Osteoblast (primary cell): ENCODE results near the gene RPS19. TPM values are rescaled to one million over a fixed set of nuclear protein-coding genes. Genes with fewer than 3 reads are reported as not detected.

Experiments used
- DNase-seq: peaks from one replicate; pipeline ENCODE4 v3.0.0; 2011; ENCODE audit warnings: low spot score, mixed read lengths; ENCODE audit not compliant: insufficient read length; ENCODE audit errors: missing footprints
- H2AFZ ChIP-seq: 2 replicates; pipeline ENCODE4 v1.6.0; 2011; ENCODE audit warnings: mild to moderate bottlenecking, low read length
- H3K27ac ChIP-seq: 2 replicates; pipeline ENCODE4 v1.5.1; 2011; ENCODE audit warnings: mild to moderate bottlenecking, low read depth, low read length, moderate library complexity
- H3K27me3 ChIP-seq: 2 replicates; pipeline ENCODE4 v1.6.0; 2012; ENCODE audit warnings: mild to moderate bottlenecking, control low read depth, inconsistent platforms, low read length, moderate library complexity; ENCODE audit not compliant: insufficient read depth
- H3K36me3 ChIP-seq: 2 replicates; pipeline ENCODE4 v1.5.1; 2011; ENCODE audit warnings: mild to moderate bottlenecking, low read length, control low read depth, moderate library complexity; ENCODE audit not compliant: insufficient read depth
- H3K4me1 ChIP-seq: 2 replicates; pipeline ENCODE4 v1.5.1; 2011; ENCODE audit warnings: mild to moderate bottlenecking, low read length, control low read depth, moderate library complexity; ENCODE audit not compliant: insufficient read depth
- H3K4me2 ChIP-seq: 2 replicates; pipeline ENCODE4 v1.6.0; 2011; ENCODE audit warnings: mild to moderate bottlenecking, low read length; ENCODE audit not compliant: insufficient read depth
- H3K4me3 ChIP-seq: fragments of 200-600 bp; sonication (generic); 3 replicates; pipeline ENCODE4 v1.5.1; 2012; ENCODE audit warnings: mild to moderate bottlenecking, low read length, inconsistent platforms; ENCODE audit not compliant: insufficient read depth
- H3K79me2 ChIP-seq: 2 replicates; pipeline ENCODE4 v1.6.0; 2012; ENCODE audit warnings: mild to moderate bottlenecking, low read length, control low read depth, inconsistent platforms; ENCODE audit not compliant: insufficient read depth
- H3K9me3 ChIP-seq: 2 replicates; pipeline ENCODE4 v1.5.1; 2011; ENCODE audit warnings: low read depth, low read length, control low read depth
- H4K20me1 ChIP-seq: 2 replicates; pipeline ENCODE4 v1.6.0; 2012; ENCODE audit warnings: mild to moderate bottlenecking, low read length, control low read depth; ENCODE audit not compliant: insufficient read depth
- CTCF ChIP-seq: IDR thresholded peaks from 2 replicates; pipeline ENCODE4 v1.5.1; 2011; ENCODE audit warnings: mild to moderate bottlenecking, low read depth, low read length, moderate library complexity; ENCODE audit errors: extremely low read depth
- total RNA-seq: library from RNA; depleted of rRNA; stranded (reverse); fragments of >200 nt; gene quantifications from 2 replicates; pipeline ENCODE4 v1.2.3, GENCODE V29; 2012

RPS19 gene
- total RNA-seq, 1 donor, result 791 TPM

DNA sequence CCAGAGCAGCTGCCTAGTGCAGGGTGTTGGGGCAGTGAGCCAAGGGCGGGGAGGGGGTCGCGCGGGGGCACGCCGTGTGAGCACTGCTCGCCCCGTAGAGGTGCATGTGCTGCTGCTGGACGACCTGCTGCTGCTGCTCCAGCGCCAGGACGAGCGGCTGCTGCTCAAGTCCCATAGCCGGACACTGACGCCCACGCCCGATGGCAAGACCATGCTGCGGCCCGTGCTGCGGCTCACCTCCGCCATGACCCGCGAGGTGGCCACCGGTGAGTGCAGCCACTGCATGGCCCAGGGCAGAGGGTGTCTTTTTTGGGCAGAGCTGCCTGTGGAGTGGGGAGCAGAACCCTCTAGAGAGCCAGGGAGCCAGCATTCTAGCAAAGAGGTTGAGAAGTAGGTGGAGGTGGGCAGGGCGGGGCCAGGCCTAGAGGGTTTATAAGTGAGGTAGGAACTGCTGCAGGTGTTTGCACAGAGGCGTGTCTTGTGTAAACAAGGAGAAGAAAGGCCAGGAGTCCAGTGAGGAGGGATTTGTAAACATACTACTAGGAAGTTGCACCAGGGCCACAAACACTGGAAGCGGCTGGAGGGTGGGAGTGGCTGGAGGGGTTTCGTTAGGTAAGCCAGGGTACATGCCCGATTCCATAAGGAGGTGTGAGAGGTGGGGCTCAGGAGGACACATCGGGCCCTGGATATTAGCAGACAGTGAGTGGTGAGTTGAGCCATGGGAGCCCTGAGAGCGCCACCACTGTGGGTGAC is 44.2 kb downstream of the RPS19 start:
- Histone ChIP-seq H2AFZ (no peak overlapping the region), H3K36me3 (peaks cover 47% of the 10 kb centered on the region), H3K9me3 (no peaks in the 10 kb centered on the region), H3K27me3 (no peaks in the 10 kb centered on the region), H3K4me1 (no peaks in the 10 kb centered on the region), H3K4me2 (no peak overlapping the region), H4K20me1 (peaks cover 8% of the 10 kb centered on the region), H3K27ac (no peak overlapping the region), H3K4me3 (no peak overlapping the region), H3K79me2 (no peaks in the 10 kb centered on the region)
- TF ChIP-seq CTCF, result no peak
- DNase-seq, result no peak

- Histone ChIP-seq H3K36me3 (peaks cover 38% of the 10 kb centered on the region), H3K27ac (no peak overlapping the region)
- no peak for TF ChIP-seq CTCF
Measured at GRCh38 chr19:41905273-41906002, 45.4 kb downstream of the RPS19 start.

DNA sequence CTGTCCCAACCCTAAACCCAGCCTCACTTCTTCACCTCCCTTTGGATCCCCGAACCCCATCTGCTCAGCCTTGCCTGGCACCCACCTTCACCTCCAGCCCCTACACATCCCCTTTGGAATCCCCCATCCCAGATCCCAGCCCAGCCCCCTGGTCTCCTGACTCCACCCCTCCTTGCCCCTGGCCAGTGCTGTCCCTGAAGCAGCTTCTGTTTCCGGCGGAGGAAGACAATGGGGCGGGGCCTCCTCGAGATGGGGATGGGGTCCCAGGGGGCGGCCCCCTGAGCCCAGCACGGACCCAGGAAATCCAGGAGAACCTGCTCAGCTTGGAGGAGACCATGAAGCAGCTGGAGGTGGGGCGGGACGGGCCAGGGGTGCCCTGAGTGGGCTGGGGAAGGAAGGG is 46.2 kb downstream of the RPS19 start:
- no peak for TF ChIP-seq CTCF
- peaks cover 37% of the 10 kb centered on the region for H3K36me3 ChIP-seq
- no peaks in the 10 kb centered on the region for H3K79me2 ChIP-seq
- peaks cover 26% of the 10 kb centered on the region for H4K20me1 ChIP-seq
- no peak overlapping the region for H3K4me2 ChIP-seq
- H3K27me3 ChIP-seq, result peaks cover 12% of the 10 kb centered on the region
- no peak overlapping the region for H3K27ac ChIP-seq
- H2AFZ ChIP-seq, result no peak overlapping the region
- no peaks in the 10 kb centered on the region for H3K9me3 ChIP-seq
- no peak for DNase-seq
- H3K4me3 ChIP-seq, result no peak overlapping the region
- no peaks in the 10 kb centered on the region for H3K4me1 ChIP-seq

More at GRCh38 chr19:41905273-41906002, 45.4 kb downstream of the RPS19 start:
- Histone ChIP-seq H3K27me3 (peaks cover 3% of the 10 kb centered on the region), H3K4me1 (no peaks in the 10 kb centered on the region), H4K20me1 (peaks cover 18% of the 10 kb centered on the region), H3K4me2 (no peak overlapping the region), H3K4me3 (no peak overlapping the region), H3K9me3 (no peaks in the 10 kb centered on the region), H3K79me2 (no peaks in the 10 kb centered on the region), H2AFZ (no peak overlapping the region)
- DNase-seq, result no peak

GRCh38 chr19:41906916-41907680 is 47.0 kb downstream of the RPS19 start:
- no peaks in the 10 kb centered on the region for H3K9me3 ChIP-seq

More at GRCh38 chr19:41906916-41907680, 47.0 kb downstream of the RPS19 start:
- Histone ChIP-seq H3K4me1 (no peaks in the 10 kb centered on the region), H3K4me3 (no peak overlapping the region), H4K20me1 (peaks cover 28% of the 10 kb centered on the region), H3K27me3 (peaks cover 20% of the 10 kb centered on the region), H3K27ac (no peak overlapping the region), H3K36me3 (peaks cover 34% of the 10 kb centered on the region), H2AFZ (no peak overlapping the region), H3K79me2 (no peaks in the 10 kb centered on the region), H3K4me2 (no peak overlapping the region)
- DNase-seq, result no peak
- TF ChIP-seq CTCF, result no peak
